ACHN (cell line): Measurements from ENCODE around the gene ASNSD1.

Experiments used
- DNase-seq: peaks from one replicate; pipeline ENCODE4 v3.0.0-alpha.2; 2015
- in situ Hi-C: cut with HindIII; loops from 2 replicates; pipeline ENCODE4 v1.10.0; 2017; ENCODE audit warnings: low sequenced_read_pairs, low pct_ligation_motif_present, low pct_unique_long_range_greater_than_20kb

The ASNSD1 gene

GRCh38 chr2:189661148-189661956, at the start of gene ASNSD1:
ASNSD1 (plus strand) TSS chr2:189661459; CDS start chr2:189666133, 4,674 bp downstream.
- peak; percentile 100 for DNase-seq
- in situ Hi-C loops, result no loop called here

- DNase-seq, result peak; percentile 75
- in situ Hi-C loops, result no loop called here
Measured at GRCh38 chr2:189613077-189613636, 48.1 kb upstream of the ASNSD1 start.

GRCh38 chr2:189613650-189614420, 47.4 kb upstream of the ASNSD1 start:
- DNase-seq, result peak; percentile 35
- in situ Hi-C loops, result no loop called here

- no peak for DNase-seq
- in situ Hi-C loops, result no loop called here
Measured at GRCh38 chr2:189614585-189614984, 46.7 kb upstream of the ASNSD1 start.

GRCh38 chr2:189618197-189618596, 43.1 kb upstream of the ASNSD1 start:
- in situ Hi-C loops, result no loop called here
- no peak for DNase-seq

GRCh38 chr2:189621781-189622180, 39.5 kb upstream of the ASNSD1 start:
- in situ Hi-C loops, result no loop called here
- DNase-seq, result no peak

GRCh38 chr2:189623049-189623448, 38.2 kb upstream of the ASNSD1 start:
- in situ Hi-C loops, result no loop called here
- no peak for DNase-seq

- DNase-seq, result no peak
Measured at GRCh38 chr2:189624648-189625355, 36.5 kb upstream of the ASNSD1 start.

GRCh38 chr2:189625636-189626035, 35.6 kb upstream of the ASNSD1 start:
- no peak for DNase-seq
- in situ Hi-C loops, result no loop called here

More at GRCh38 chr2:189624648-189625355, 36.5 kb upstream of the ASNSD1 start:
- in situ Hi-C loops, result no loop called here

- in situ Hi-C loops, result no loop called here
- DNase-seq, result no peak
Measured at GRCh38 chr2:189627789-189628188, 33.5 kb upstream of the ASNSD1 start.

- DNase-seq, result no peak
- in situ Hi-C loops, result no loop called here
Measured at GRCh38 chr2:189628817-189629530, 32.3 kb upstream of the ASNSD1 start.

GRCh38 chr2:189629531-189630453, 31.5 kb upstream of the ASNSD1 start:
- in situ Hi-C loops, result no loop called here
- no peak for DNase-seq

GRCh38 chr2:189631849-189632248, 29.4 kb upstream of the ASNSD1 start:
- DNase-seq, result no peak
- in situ Hi-C loops, result no loop called here

- in situ Hi-C loops, result no loop called here
- DNase-seq, result peak; percentile 29
Measured at GRCh38 chr2:189633392-189633811, 27.9 kb upstream of the ASNSD1 start.

- DNase-seq, result no peak
- in situ Hi-C loops, result no loop called here
Measured at GRCh38 chr2:189635353-189635752, 25.9 kb upstream of the ASNSD1 start.

GRCh38 chr2:189638301-189639006, 22.8 kb upstream of the ASNSD1 start:
- in situ Hi-C loops, result no loop called here
- no peak for DNase-seq
